HCT116 (cell line): ENCODE data around the gene CBX5. TPM values are rescaled to one million over a fixed set of nuclear protein-coding genes. Genes with fewer than 3 reads are reported as not detected.

Source experiments
- ATAC-seq: fragments of 200-7000 bp; cut with Tn5 transposase; 2 replicates; pipeline ENCODE4 v1.9.1; 2020; ENCODE audit warnings: mild to moderate bottlenecking, moderate library complexity
- BruUV-seq: library from RNA; stranded (reverse); fragments of 400-500 nt; replicated peaks from 2 replicates; lab custom pipeline; 2021; lab: Mats Ljungman, UMichigan
- CTCF ChIA-PET: fragments of 300-600 bp; sonication (Branson Sonifier 250); formaldehyde crosslinking; loops from one replicate; lab custom pipeline; 2021; ENCODE audit warnings: antibody characterized with exemption; lab: Charles Lee
- POLR2A ChIA-PET: fragments of 300-600, 350-600 bp; sonication (Branson Sonifier 250); formaldehyde crosslinking; loops from one replicate; lab custom pipeline; 2021; ENCODE audit warnings: antibody characterized with exemption; lab: Charles Lee
- RAD21 ChIA-PET, 2 experiments: fragments of 300-600 bp; sonication (Branson Sonifier 250); formaldehyde crosslinking; loops; one replicate each; lab custom pipeline; 2023; ENCODE audit warnings: low total read pairs in 2 of 2; ENCODE audit not compliant: uncharacterized antibody in 2 of 2, unreplicated experiment in 2 of 2, low non-redundant PET in 1 of 2; lab: Charles Lee
- DNase-seq: peaks from one replicate; pipeline ENCODE4 v3.0.0-alpha.2; 2010; ENCODE audit warnings: low read depth, low spot score
- H2AFZ ChIP-seq: fragments of 200-600 bp; shearing (Covaris generic), sonication (generic); 2 replicates; pipeline ENCODE4 v1.6.1; 2017; ENCODE audit warnings: low read depth, mixed run types, mixed read lengths, antibody characterized with exemption, low read length; ENCODE audit not compliant: poor library complexity, severe bottlenecking
- H3K27ac ChIP-seq: 2 replicates; pipeline ENCODE4 v1.5.1; 2012; ENCODE audit warnings: low read depth, low read length
- H3K27me3 ChIP-seq: fragments of 200-600 bp; sonication (generic); 2 replicates; pipeline ENCODE4 v1.6.1; 2016; ENCODE audit warnings: mixed run types, low read length, mixed read lengths; ENCODE audit not compliant: insufficient read depth
- H3K36me3 ChIP-seq, 2 experiments: fragments of 200-500 bp in 1 of 2; fragments of 200-600 bp in 1 of 2; sonication (Bioruptor generic) in 1 of 2; sonication (generic) in 1 of 2; 2 replicates each; pipeline versions ENCODE4 v1.5.1 to v1.6.1; 2014 to 2016; ENCODE audit warnings: low read length in 2 of 2, inconsistent platforms in 1 of 2, mixed read lengths in 1 of 2, mixed run types in 1 of 2; ENCODE audit not compliant: insufficient read depth in 2 of 2, control insufficient read depth in 1 of 2
- H3K4me1 ChIP-seq, 2 experiments: fragments of 200-600 bp in 1 of 2; sonication (generic) in 1 of 2; 2 replicates each; pipeline versions ENCODE4 v1.5.1 to v1.6.1; 2012 to 2017; ENCODE audit warnings: low read length in 2 of 2, inconsistent platforms in 1 of 2, mild to moderate bottlenecking in 1 of 2, mixed read lengths in 1 of 2, mixed run types in 1 of 2, moderate library complexity in 1 of 2; ENCODE audit not compliant: insufficient read depth in 2 of 2, control insufficient read depth in 1 of 2
- H3K4me2 ChIP-seq: fragments of 200-600 bp; sonication (generic); 2 replicates; pipeline ENCODE4 v1.6.1; 2017; ENCODE audit warnings: mixed run types, low read length, mixed read lengths
- H3K4me3 ChIP-seq, 2 experiments: fragments of 200-600 bp in 1 of 2; sonication (generic) in 1 of 2; replicated peaks in 1 of 2; 2 replicates each; pipeline ENCODE4 v1.5.1; 2011 to 2016; ENCODE audit warnings: low read length in 2 of 2, control low read depth in 1 of 2, low read depth in 1 of 2, mild to moderate bottlenecking in 1 of 2, mixed read lengths in 1 of 2, mixed run types in 1 of 2
- H3K79me2 ChIP-seq: fragments of 200-600 bp; sonication (generic); 2 replicates; pipeline ENCODE4 v1.6.1; 2017; ENCODE audit warnings: mild to moderate bottlenecking, mixed run types, low read length, moderate library complexity, mixed read lengths; ENCODE audit not compliant: insufficient read depth
- H3K9ac ChIP-seq: fragments of 200-600 bp; sonication (generic); 2 replicates; pipeline ENCODE4 v1.6.1; 2016; ENCODE audit warnings: low read length, mixed read lengths
- H3K9me2 ChIP-seq: fragments of 200-600 bp; sonication (generic), shearing (Covaris generic); 2 replicates; pipeline ENCODE4 v1.6.1; 2017; ENCODE audit warnings: mixed run types, mild to moderate bottlenecking, moderate library complexity; ENCODE audit not compliant: insufficient read depth
- H3K9me3 ChIP-seq, 2 experiments: fragments of 200-500 bp in 1 of 2; fragments of 200-600 bp in 1 of 2; sonication (Bioruptor generic) in 1 of 2; sonication (generic) in 1 of 2; 2 replicates each; pipeline ENCODE4 v1.6.1; 2014 to 2017; ENCODE audit warnings: low read length in 2 of 2, mixed read lengths in 2 of 2, inconsistent platforms in 1 of 2, low read depth in 1 of 2, mild to moderate bottlenecking in 1 of 2, mixed run types in 1 of 2, moderate library complexity in 1 of 2; ENCODE audit not compliant: control insufficient read depth in 1 of 2, insufficient read depth in 1 of 2
- H4K20me1 ChIP-seq: fragments of 200-600 bp; sonication (generic), shearing (Covaris generic); 2 replicates; pipeline ENCODE4 v1.6.1; 2017; ENCODE audit warnings: mixed run types, mild to moderate bottlenecking, moderate library complexity; ENCODE audit not compliant: insufficient read depth
- CEBPB ChIP-seq: IDR thresholded peaks from 2 replicates; pipeline ENCODE4 v1.6.1; 2012; ENCODE audit warnings: low read depth
- ELF1 ChIP-seq: IDR thresholded peaks from 2 replicates; pipeline ENCODE4 v1.6.1; 2012; ENCODE audit warnings: low read depth, borderline replicate concordance
- POLR2A ChIP-seq: IDR thresholded peaks from 2 replicates; pipeline ENCODE4 v1.7.0; 2011; ENCODE audit warnings: borderline replicate concordance; ENCODE audit not compliant: insufficient read depth, insufficient read length; ENCODE audit errors: extremely low read depth
- POLR2AphosphoS5 ChIP-seq: IDR thresholded peaks from 2 replicates; pipeline ENCODE4 v1.6.1; 2011; ENCODE audit warnings: mild to moderate bottlenecking, low read depth, low read length, moderate library complexity
- RAD21 ChIP-seq: IDR thresholded peaks from 2 replicates; pipeline ENCODE4 v1.6.1; 2012; ENCODE audit warnings: low read depth, mild to moderate bottlenecking
- REST ChIP-seq: IDR thresholded peaks from 2 replicates; pipeline ENCODE4 v1.6.1; 2012; ENCODE audit warnings: low read depth
- SRF ChIP-seq: IDR thresholded peaks from 2 replicates; pipeline ENCODE4 v1.6.1; 2012; ENCODE audit warnings: low read depth
- TCF7L2 ChIP-seq: IDR thresholded peaks from 2 replicates; pipeline ENCODE4 v1.7.0; 2011; ENCODE audit warnings: borderline replicate concordance, inconsistent platforms; ENCODE audit not compliant: insufficient read depth, insufficient read length; ENCODE audit errors: extremely low read depth
- ZFX ChIP-seq: fragments of 450-650 bp; IDR thresholded peaks from 2 replicates; pipeline ENCODE4 v1.6.1; 2017
- ZNF274 ChIP-seq: fragments of 200-500 bp; sonication (Bioruptor generic); IDR thresholded peaks from 2 replicates; pipeline ENCODE4 v1.6.1; 2014; ENCODE audit warnings: mild to moderate bottlenecking, low read depth, low read length, inconsistent platforms
- intact Hi-C: fragments of 100-400 bp; cut with micrococcal nuclease; formaldehyde crosslinking; loops from 2 replicates; pipeline ENCODE4 v1.10.0; 2022
- total RNA-seq: library from RNA; stranded (reverse); gene quantifications from one replicate; pipeline ENCODE4 v1.2.1, GENCODE V29; 2021; ENCODE audit not compliant: unreplicated experiment
- TF ChIP-seq, protein P1 (sequence below): IDR thresholded peaks from 2 replicates; pipeline ENCODE4 v1.6.1; 2012
- TF ChIP-seq, protein P2 (sequence below), 3 experiments: fragments of 200-600 bp in 1 of 3; sonication (generic) in 1 of 3; IDR thresholded peaks in 2 of 3; conservative IDR thresholded peaks in 1 of 3; 2 replicates each; pipeline ENCODE4 v1.5.1; 2012 to 2017; ENCODE audit warnings: low read depth in 2 of 3, low read length in 2 of 3, antibody characterized with exemption in 1 of 3, borderline replicate concordance in 1 of 3, control low read depth in 1 of 3, mild to moderate bottlenecking in 1 of 3, mixed read lengths in 1 of 3, mixed run types in 1 of 3, moderate library complexity in 1 of 3; ENCODE audit not compliant: insufficient read depth in 1 of 3

Gene CBX5
- total RNA-seq, 1 experiment from 2014 or later: 72.3 TPM

DNA sequence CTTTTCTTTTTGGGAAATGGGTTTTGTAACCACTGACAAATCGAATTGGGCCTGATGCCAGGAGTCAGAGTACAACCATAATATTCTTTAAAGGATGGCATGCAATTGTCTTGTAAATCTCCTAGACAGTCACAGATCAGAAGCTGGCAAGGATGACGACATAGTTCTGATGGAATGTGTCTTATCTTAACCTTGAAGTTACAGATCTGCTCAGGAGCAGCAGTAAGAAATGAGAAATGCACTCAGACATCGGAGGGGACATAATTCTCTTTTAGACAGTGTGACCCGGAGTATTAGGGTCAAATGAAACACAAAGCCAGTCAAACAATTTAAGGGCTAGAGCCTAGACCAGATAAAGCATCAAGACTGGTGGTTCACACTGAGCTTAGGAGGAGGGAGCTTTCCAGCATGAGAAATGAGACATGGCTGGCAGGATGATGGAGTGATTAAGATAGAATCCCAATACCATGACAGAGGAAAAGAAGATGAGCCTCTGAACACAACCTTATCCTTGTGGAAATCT, 17.5 kb downstream of the CBX5 start:
- TF ChIP-seq, protein P1, sequence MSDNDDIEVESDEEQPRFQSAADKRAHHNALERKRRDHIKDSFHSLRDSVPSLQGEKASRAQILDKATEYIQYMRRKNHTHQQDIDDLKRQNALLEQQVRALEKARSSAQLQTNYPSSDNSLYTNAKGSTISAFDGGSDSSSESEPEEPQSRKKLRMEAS: no peak
- TF ChIP-seq TCF7L2 (peak; percentile 43), CEBPB (peak; percentile 44)
- no TSS peak for BruUV-seq
- Histone ChIP-seq H4K20me1 (no peaks in the 10 kb centered on the region), H2AFZ (no peak overlapping the region), H3K4me1 (peaks cover 48 to 53% of the 10 kb centered on the region in 2 experiments), H3K79me2 (peaks cover 22% of the 10 kb centered on the region), H3K27me3 (no peaks in the 10 kb centered on the region), H3K9me2 (no peaks in the 10 kb centered on the region), H3K4me2 (peak overlapping the region; percentile 53), H3K27ac (no peak overlapping the region), H3K36me3 (0 out of 4 replicates have a peak, but pooled peaks cover 0 to 2% of the 10 kb centered on the region in 2 experiments), H3K9ac (peak overlapping the region; percentile 13), H3K4me3 (no peak overlapping the region; a peak in 1 of 4 replicates), H3K9me3 (no peaks in the 10 kb centered on the region)
- ChIA-PET POLR2A (interaction anchor here (1.0 to 2.6 kb wide), 3 partner anchors 10 to 24 kb away, joined by 3 to 17 read pairs (median 4); partner anchors contain the start of genes CBX5 and HNRNPA1), CTCF (interaction anchor here (1.4 to 2.0 kb wide), 2 partner anchors 10 to 63 kb away, joined by 3 to 17 read pairs; partner anchors contain the start of gene COPZ1), RAD21 (no interaction called here)
- DNase-seq (no peak), ATAC-seq (peak; percentile 25; the same call in 1 of the 2 replicates)
- intact Hi-C loops: no loop called here

DNA sequence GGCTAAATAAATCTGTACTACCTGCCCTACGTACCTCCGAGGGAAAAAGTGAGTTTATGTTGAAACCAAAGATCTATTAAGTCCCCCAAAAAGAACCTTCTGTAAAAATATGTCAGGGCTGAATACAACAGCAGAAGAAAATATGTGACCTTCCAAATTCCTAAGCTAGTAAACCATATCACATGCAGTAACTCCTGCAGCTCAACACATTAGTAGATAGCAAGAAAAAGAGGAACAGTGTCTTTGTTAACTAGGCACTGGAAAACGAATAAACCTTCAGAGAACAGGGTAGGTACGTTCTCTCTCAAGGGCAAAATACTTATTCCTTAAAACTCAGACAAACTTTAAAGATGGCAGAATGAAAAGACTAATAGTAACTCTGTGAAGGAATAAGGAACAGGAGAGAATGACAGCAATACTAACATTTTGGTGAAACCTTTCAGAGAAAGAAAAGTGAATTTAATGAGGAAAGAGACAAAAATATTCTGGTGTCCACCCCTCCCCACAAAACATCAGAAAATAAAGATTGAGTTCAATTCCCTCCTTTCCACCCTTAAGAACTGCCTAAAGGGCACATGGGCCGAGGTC, 18.0 kb downstream of the CBX5 start:
- ChIA-PET CTCF (interaction anchor here (1.4 to 2.0 kb wide), 2 partner anchors 9 to 63 kb away, joined by 3 to 17 read pairs; partner anchors contain the start of gene COPZ1), POLR2A (interaction anchor here (1.0 to 2.6 kb wide), 3 partner anchors 11 to 24 kb away, joined by 3 to 17 read pairs (median 4); partner anchors contain the start of genes CBX5 and HNRNPA1), RAD21 (interaction anchor here (0.6 to 0.7 kb wide), 2 partner anchors 18 to 239 kb away, joined by 3 to 4 read pairs; partner anchors contain the start of gene CBX5 (in 1 of the 2))
- peaks cover 48 to 53% of the 10 kb centered on the region in 2 experiments for H3K4me1 ChIP-seq
- H3K27ac ChIP-seq: no peak overlapping the region
- no peak overlapping the region; a peak in 1 of 4 replicates for H3K4me3 ChIP-seq
- no peak overlapping the region for H2AFZ ChIP-seq
- peak overlapping the region; percentile 53 for H3K4me2 ChIP-seq
- intact Hi-C loops: no loop called here
- BruUV-seq: no TSS peak
- no peaks in the 10 kb centered on the region for H4K20me1 ChIP-seq
- no peaks in the 10 kb centered on the region for H3K27me3 ChIP-seq
- H3K79me2 ChIP-seq: peaks cover 22% of the 10 kb centered on the region
- 0 out of 4 replicates have a peak, but pooled peaks cover 0 to 7% of the 10 kb centered on the region in 2 experiments for H3K36me3 ChIP-seq
- DNase-seq: no peak
- H3K9me3 ChIP-seq: no peaks in the 10 kb centered on the region
- H3K9ac ChIP-seq: peak overlapping the region; percentile 13
- ATAC-seq: no peak
- H3K9me2 ChIP-seq: no peaks in the 10 kb centered on the region
- TF ChIP-seq POLR2AphosphoS5: no peak
- no peak for TF ChIP-seq SRF
- TF ChIP-seq, protein P2, sequence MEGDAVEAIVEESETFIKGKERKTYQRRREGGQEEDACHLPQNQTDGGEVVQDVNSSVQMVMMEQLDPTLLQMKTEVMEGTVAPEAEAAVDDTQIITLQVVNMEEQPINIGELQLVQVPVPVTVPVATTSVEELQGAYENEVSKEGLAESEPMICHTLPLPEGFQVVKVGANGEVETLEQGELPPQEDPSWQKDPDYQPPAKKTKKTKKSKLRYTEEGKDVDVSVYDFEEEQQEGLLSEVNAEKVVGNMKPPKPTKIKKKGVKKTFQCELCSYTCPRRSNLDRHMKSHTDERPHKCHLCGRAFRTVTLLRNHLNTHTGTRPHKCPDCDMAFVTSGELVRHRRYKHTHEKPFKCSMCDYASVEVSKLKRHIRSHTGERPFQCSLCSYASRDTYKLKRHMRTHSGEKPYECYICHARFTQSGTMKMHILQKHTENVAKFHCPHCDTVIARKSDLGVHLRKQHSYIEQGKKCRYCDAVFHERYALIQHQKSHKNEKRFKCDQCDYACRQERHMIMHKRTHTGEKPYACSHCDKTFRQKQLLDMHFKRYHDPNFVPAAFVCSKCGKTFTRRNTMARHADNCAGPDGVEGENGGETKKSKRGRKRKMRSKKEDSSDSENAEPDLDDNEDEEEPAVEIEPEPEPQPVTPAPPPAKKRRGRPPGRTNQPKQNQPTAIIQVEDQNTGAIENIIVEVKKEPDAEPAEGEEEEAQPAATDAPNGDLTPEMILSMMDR (IDR thresholded peaks at IDR 0.05 in 2 of 3, conservative IDR thresholded peaks at IDR 0.05 in 1 of 3; ENCODE audit: borderline replicate concordance in 1 of 3, insufficient read depth in 1 of 3, low read depth in 2 of 3, low read length in 2 of 3): no peak
- no peak for TF ChIP-seq POLR2A
- TF ChIP-seq REST: no peak
- TF ChIP-seq ELF1: no peak
- no peak for TF ChIP-seq ZNF274
- no peak for TF ChIP-seq RAD21
- TF ChIP-seq, protein P1: no peak
- TF ChIP-seq ZFX: no peak
